Measurements from ENCODE around the gene MT1E.
"Not testable (repeated sequence)": the region's sequence is repeated elsewhere in the genome, so short reads cannot be mapped to it uniquely, and the experiment has no call there.

MT1E gene

GRCh38 chr16:56625140-56625942, at the start of gene MT1E:
TSS of gene MT1E (plus strand) at chr16:56625781. CDS start at chr16:56625852, 71 bp downstream.
- peak; percentile 71 for DNase-seq

- peak; percentile 91 for DNase-seq
Observed at GRCh38 chr16:56576585-56577299, 48.8 kb upstream of the MT1E start.

- no peak for DNase-seq
Observed at GRCh38 chr16:56577300-56577625, 48.3 kb upstream of the MT1E start.

GRCh38 chr16:56580391-56581048, 45.1 kb upstream of the MT1E start:
- no peak for DNase-seq

GRCh38 chr16:56582911-56583310, 42.7 kb upstream of the MT1E start:
- DNase-seq: not testable (repeated sequence)

GRCh38 chr16:56583351-56584168, 42.0 kb upstream of the MT1E start:
- no peak for DNase-seq

GRCh38 chr16:56584276-56584675, 41.3 kb upstream of the MT1E start:
- DNase-seq: no peak

GRCh38 chr16:56588781-56589140, 36.8 kb upstream of the MT1E start:
- DNase-seq: no peak

GRCh38 chr16:56589141-56590039, 36.2 kb upstream of the MT1E start, which contains the start of gene MT3:
TSS of gene MT3 (plus strand) at chr16:56589528. CDS start at chr16:56589591, 63 bp downstream.
- DNase-seq: peak; percentile 19

- no peak for DNase-seq
Observed at GRCh38 chr16:56591377-56592060, 34.1 kb upstream of the MT1E start.

- DNase-seq: no peak
Observed at GRCh38 chr16:56593573-56594291, 31.8 kb upstream of the MT1E start.

- DNase-seq: no peak
Observed at GRCh38 chr16:56594292-56594619, 31.3 kb upstream of the MT1E start.

GRCh38 chr16:56600398-56600999, 25.1 kb upstream of the MT1E start:
- DNase-seq: peak; percentile 32

GRCh38 chr16:56601325-56601724, 24.3 kb upstream of the MT1E start:
- no peak for DNase-seq

- DNase-seq: peak; percentile 18
Observed at GRCh38 chr16:56603589-56603988, 22.0 kb upstream of the MT1E start.

GRCh38 chr16:56604966-56605365, 20.6 kb upstream of the MT1E start:
- DNase-seq: no peak

GRCh38 chr16:56605475-56605874, 20.1 kb upstream of the MT1E start:
- no peak for DNase-seq

GRCh38 chr16:56606071-56606475, 19.5 kb upstream of the MT1E start:
- peak; percentile 9 for DNase-seq

- DNase-seq: no peak
Observed at GRCh38 chr16:56606476-56607108, 19.0 kb upstream of the MT1E start.
